CD14-positive monocyte (primary cell): ENCODE measurements around the gene SPNS3. TPM values are rescaled to one million over a fixed set of nuclear protein-coding genes. Genes with fewer than 3 reads are reported as not detected.

Experiments used
- DNase-seq, 3 donors: peaks; one replicate each; pipeline ENCODE4 v3.0.0-alpha.2; 2011 to 2022
- H2AFZ ChIP-seq: 2 replicates; pipeline ENCODE4 v1.6.0; 2012; ENCODE audit warnings: mild to moderate bottlenecking, low read depth, low read length, inconsistent platforms; ENCODE audit not compliant: insufficient read depth, poor library complexity, severe bottlenecking
- H3K27ac ChIP-seq, 2 donors: 1 replicate in 1 of 2; 2 replicates in 1 of 2; pipeline ENCODE4 v1.5.1; 2012 to 2013; ENCODE audit warnings: low read length in 2 of 2, control low read depth in 1 of 2, inconsistent platforms in 1 of 2, low read depth in 1 of 2, mild to moderate bottlenecking in 1 of 2
- H3K27me3 ChIP-seq, 2 donors: one replicate each; pipeline versions ENCODE4 v1.6.0 to v1.6.1; 2011 to 2013; ENCODE audit warnings: low read length in 2 of 2; ENCODE audit not compliant: control insufficient read depth in 2 of 2, insufficient read depth in 2 of 2
- H3K36me3 ChIP-seq, 2 donors: replicated peaks in 1 of 2; 1 replicate in 1 of 2; 2 replicates in 1 of 2; pipeline versions ENCODE4 v1.5.1 to v1.6.1; 2012 to 2013; ENCODE audit warnings: low read length in 2 of 2, control low read depth in 1 of 2, inconsistent platforms in 1 of 2, mild to moderate bottlenecking in 1 of 2; ENCODE audit not compliant: insufficient read depth in 2 of 2, control insufficient read depth in 1 of 2
- H3K4me1 ChIP-seq, 2 donors: 1 replicate in 1 of 2; 2 replicates in 1 of 2; pipeline versions ENCODE4 v1.5.1 to v1.6.1; 2012 to 2013; ENCODE audit warnings: low read length in 2 of 2, control low read depth in 1 of 2, inconsistent platforms in 1 of 2, mild to moderate bottlenecking in 1 of 2, moderate library complexity in 1 of 2; ENCODE audit not compliant: insufficient read depth in 2 of 2, control insufficient read depth in 1 of 2
- H3K4me2 ChIP-seq: replicated peaks from 2 replicates; pipeline ENCODE3; 2012; ENCODE audit warnings: low read length, moderate library complexity, mild to moderate bottlenecking; ENCODE audit not compliant: poor library complexity, severe bottlenecking; ENCODE audit errors: extremely low read depth
- H3K4me3 ChIP-seq, 3 experiments: fragments of 200-600 bp in 1 of 3; sonication (generic) in 1 of 3; replicated peaks in 1 of 3; 1 replicate in 2 of 3; 2 replicates in 1 of 3; pipeline ENCODE4 v1.5.1; 2011 to 2013; ENCODE audit warnings: low read length in 3 of 3, mild to moderate bottlenecking in 3 of 3, control low read depth in 2 of 3, low read depth in 2 of 3, inconsistent platforms in 1 of 3, moderate library complexity in 1 of 3
- H3K79me2 ChIP-seq: 2 replicates; pipeline ENCODE4 v1.6.0; 2012; ENCODE audit warnings: mild to moderate bottlenecking, control low read depth, inconsistent platforms, low read length, moderate library complexity; ENCODE audit not compliant: insufficient read depth
- H3K9ac ChIP-seq: 2 replicates; pipeline ENCODE4 v1.6.0; 2017; ENCODE audit warnings: low read length, mild to moderate bottlenecking; ENCODE audit not compliant: insufficient read depth, poor library complexity, severe bottlenecking
- H3K9me3 ChIP-seq, 2 donors: replicated peaks in 1 of 2; 1 replicate in 1 of 2; 2 replicates in 1 of 2; pipeline versions ENCODE4 v1.5.1 to v1.6.1; 2012 to 2013; ENCODE audit warnings: low read length in 2 of 2, control low read depth in 1 of 2; ENCODE audit not compliant: control insufficient read depth in 1 of 2, insufficient read depth in 1 of 2
- H4K20me1 ChIP-seq: 2 replicates; pipeline ENCODE4 v1.6.0; 2012; ENCODE audit warnings: mild to moderate bottlenecking, low read length, control low read depth, moderate library complexity; ENCODE audit not compliant: insufficient read depth
- H3K27ac Mint-ChIP-seq, 7 donors: one replicate each; pipeline ENCODE4 v1.8.0; 2020; ENCODE audit warnings: mild to moderate bottlenecking in 7 of 7, mixed read lengths in 7 of 7, moderate library complexity in 6 of 7, inconsistent platforms in 2 of 7
- H3K27me3 Mint-ChIP-seq, 3 donors: one replicate each; pipeline ENCODE4 v1.8.0; 2021 to 2022; ENCODE audit warnings: low read depth in 3 of 3, mild to moderate bottlenecking in 3 of 3, mixed read lengths in 3 of 3, moderate library complexity in 3 of 3, inconsistent platforms in 1 of 3
- H3K36me3 Mint-ChIP-seq, 2 donors: one replicate each; pipeline ENCODE4 v1.8.0; 2020; ENCODE audit warnings: mixed read lengths in 2 of 2, inconsistent platforms in 1 of 2, mild to moderate bottlenecking in 1 of 2
- H3K4me1 Mint-ChIP-seq: one replicate; pipeline ENCODE4 v1.8.0; 2020; ENCODE audit warnings: mild to moderate bottlenecking, mixed read lengths
- H3K4me3 Mint-ChIP-seq, 2 donors: one replicate each; pipeline ENCODE4 v1.8.0; 2020; ENCODE audit warnings: mild to moderate bottlenecking in 2 of 2, mixed read lengths in 2 of 2, moderate library complexity in 1 of 2
- H3K9me3 Mint-ChIP-seq, 7 donors: one replicate each; pipeline ENCODE4 v1.8.0; 2020 to 2022; ENCODE audit warnings: mixed read lengths in 7 of 7, mild to moderate bottlenecking in 6 of 7, moderate library complexity in 6 of 7, inconsistent platforms in 2 of 7
- CTCF ChIP-seq: fragments of 200-600 bp; IDR thresholded peaks from one replicate; pipeline ENCODE4 v1.8.0; 2022; ENCODE audit warnings: antibody characterized with exemption, mild to moderate bottlenecking
- WGBS: methylation state at CpG from one replicate; pipeline ENCODE4 v1.1.5; 2013; ENCODE audit warnings: missing lambda C conversion rate; ENCODE audit not compliant: insufficient coverage; 5-methylcytosine and 5-hydroxymethylcytosine counted together
- intact Hi-C, 2 donors: fragments of 100-400 bp; cut with micrococcal nuclease; formaldehyde crosslinking; loops; one replicate each; pipeline versions ENCODE4 v1.15.0 to v1.15.1; 2023
- polyA plus RNA-seq, 3 donors: library from polyadenylated mRNA; depleted of rRNA in 1 of 3; unstranded in 2 of 3; stranded (reverse) in 1 of 3; fragments of 300-500 nt in 2 of 3; fragments of >200 nt in 1 of 3; fragmentation: Illumina TruSeq in 2 of 3; gene quantifications; 1 replicate in 2 of 3; 2 replicates in 1 of 3; pipeline ENCODE4 v1.2.3, GENCODE V29; 2012 to 2021

SPNS3 gene
- polyA plus RNA-seq, 3 donors: 2.3 to 5.7 (median 4.5) TPM

GRCh38 chr17:4490109-4490591, 56.4 kb downstream of the SPNS3 start:
- Mint-ChIP-seq H3K27me3 (peaks cover 0 to 6% (median 2%) of the 10 kb centered on the region in 3 donors), H3K36me3 (peaks cover 2 to 5% of the 10 kb centered on the region in 2 donors), H3K4me3 (peak overlapping the region in 1 of 2 donors; percentile 10), H3K9me3 (no peaks in the 10 kb centered on the region), H3K4me1 (peaks cover 60% of the 10 kb centered on the region), H3K27ac (peak overlapping the region in 1 of 7 donors; percentile 11)
- 83% methylated on average over 7 of the region's 9 CpGs for WGBS
- no peak overlapping the region for H3K27ac ChIP-seq
- no peaks in the 10 kb centered on the region for H4K20me1 ChIP-seq
- no peaks in the 10 kb centered on the region for H3K27me3 ChIP-seq
- no peak overlapping the region for H3K4me3 ChIP-seq
- no peaks in the 10 kb centered on the region for H3K9me3 ChIP-seq
- no peak for DNase-seq
- TF ChIP-seq CTCF: no peak
- no peaks in the 10 kb centered on the region for H3K36me3 ChIP-seq
- H2AFZ ChIP-seq: no peak overlapping the region
- no peak overlapping the region for H3K4me2 ChIP-seq
- no peaks in the 10 kb centered on the region for H3K79me2 ChIP-seq
- no peak overlapping the region for H3K9ac ChIP-seq
- intact Hi-C loops: no loop called here
- H3K4me1 ChIP-seq: peaks cover 46 to 60% of the 10 kb centered on the region in 2 donors

- peaks cover 57% of the 10 kb centered on the region for H3K4me1 Mint-ChIP-seq
- no peak for DNase-seq
- H3K4me1 ChIP-seq: peaks cover 45 to 58% of the 10 kb centered on the region in 2 donors
- no peaks in the 10 kb centered on the region for H3K9me3 Mint-ChIP-seq
- 72% methylated on average over 3 of the region's 7 CpGs for WGBS
- H3K27ac Mint-ChIP-seq: no peak overlapping the region
- peaks cover 2 to 5% of the 10 kb centered on the region in 2 donors for H3K36me3 Mint-ChIP-seq
- H3K36me3 ChIP-seq: no peaks in the 10 kb centered on the region
- no peaks in the 10 kb centered on the region for H3K9me3 ChIP-seq
- no peak overlapping the region for H3K27ac ChIP-seq
- no peaks in the 10 kb centered on the region for H3K27me3 ChIP-seq
- no peak for TF ChIP-seq CTCF
- no peak overlapping the region for H3K9ac ChIP-seq
- no peak overlapping the region for H3K4me3 Mint-ChIP-seq
- no peak overlapping the region for H2AFZ ChIP-seq
- H3K27me3 Mint-ChIP-seq: peaks cover 0 to 8% (median 2%) of the 10 kb centered on the region in 3 donors
- intact Hi-C loops: no loop called here
- no peak overlapping the region for H3K4me2 ChIP-seq
- H3K4me3 ChIP-seq: no peak overlapping the region
- H3K79me2 ChIP-seq: no peaks in the 10 kb centered on the region
- no peaks in the 10 kb centered on the region for H4K20me1 ChIP-seq
These were observed 56.9 kb downstream of the SPNS3 start for GRCh38 chr17:4490637-4491061.
